Lower leg skin (tissue), 3 donors: ENCODE results near the gene IP6K1.

ENCODE experiments used
- CTCF ChIP-seq, 3 donors: fragments of 450-650 bp; IDR thresholded peaks; one replicate each; pipeline ENCODE4 v1.5.1; 2016; ENCODE audit warnings: antibody characterized with exemption in 3 of 3, mild to moderate bottlenecking in 3 of 3, moderate library complexity in 2 of 3
- POLR2A ChIP-seq, 2 donors: fragments of 450-650 bp; IDR thresholded peaks; one replicate each; pipeline ENCODE4 v1.6.1; 2016 to 2017; ENCODE audit warnings: antibody characterized with exemption in 2 of 2, mild to moderate bottlenecking in 1 of 2, moderate library complexity in 1 of 2

GRCh38 chr3:49761661-49762060 is 24.7 kb downstream of the IP6K1 start:
- TF ChIP-seq CTCF (IDR thresholded peaks at IDR 0.05): no peak
- no peak for TF ChIP-seq POLR2A (IDR thresholded peaks at IDR 0.05)
